Mucosa of descending colon (tissue), 3 donors: ENCODE measurements around the gene CLEC1B. TPM values are rescaled to one million over a fixed set of nuclear protein-coding genes. Genes with fewer than 3 reads are reported as not detected.
"Not testable (repeated sequence)": the region's sequence is repeated elsewhere in the genome, so short reads cannot be mapped to it uniquely, and the experiment has no call there.

Source experiments
- ATAC-seq: fragments of 200-7000 bp; cut with Tn5 transposase; one replicate; pipeline ENCODE4 v1.9.1; 2020; ENCODE audit warnings: mild to moderate bottlenecking, moderate library complexity
- DNase-seq, 3 donors: peaks; one replicate each; pipeline ENCODE4 v3.0.0-alpha.2; 2020
- H3K36me3 ChIP-seq: fragments of 200-600 bp; one replicate; pipeline ENCODE4 v1.8.0; 2021; ENCODE audit warnings: low read depth, mild to moderate bottlenecking
- H3K4me1 ChIP-seq: fragments of 200-600 bp; one replicate; pipeline ENCODE4 v1.8.0; 2021; ENCODE audit warnings: low read depth, mild to moderate bottlenecking
- H3K4me3 ChIP-seq: fragments of 200-600 bp; one replicate; pipeline ENCODE4 v1.8.0; 2021; ENCODE audit warnings: mild to moderate bottlenecking
- H3K9me3 ChIP-seq: fragments of 200-600 bp; one replicate; pipeline ENCODE4 v1.8.0; 2021; ENCODE audit warnings: mild to moderate bottlenecking
- intact Hi-C, 2 donors: fragments of 100-400 bp; cut with DNase I in 1 of 2; cut with micrococcal nuclease in 1 of 2; formaldehyde crosslinking; loops; one replicate each; pipeline versions ENCODE4 v1.11.0 to v1.11.1; 2022; cut with DNase I, micrococcal nuclease
- total RNA-seq, 3 donors: library from RNA; stranded (reverse); fragmentation: NEBNext Ultra II Directional in 2 of 3; extraction: Animal tissue kit (Norgen Biotek cat#: 25700) in 2 of 3; gene quantifications; one replicate each; pipeline versions ENCODE4 v1.2.1 to v1.2.4, GENCODE V29; 2021 to 2023
- TF ChIP-seq, protein P1 (sequence below): fragments of 200-600 bp; IDR thresholded peaks from one replicate; pipeline ENCODE4 v1.8.0; 2022; ENCODE audit warnings: antibody characterized with exemption, mild to moderate bottlenecking
- donor health status: DM: no; HTN: no; CAD: no; lungs with moderate emphysema.
- donor health status: DM: no; HTN: no; CAD: no.
- donor health status: DM: no; HTN: yes; CAD: no.

Gene CLEC1B
- total RNA-seq, 3 donors from 2014 or later = not detected

DNA sequence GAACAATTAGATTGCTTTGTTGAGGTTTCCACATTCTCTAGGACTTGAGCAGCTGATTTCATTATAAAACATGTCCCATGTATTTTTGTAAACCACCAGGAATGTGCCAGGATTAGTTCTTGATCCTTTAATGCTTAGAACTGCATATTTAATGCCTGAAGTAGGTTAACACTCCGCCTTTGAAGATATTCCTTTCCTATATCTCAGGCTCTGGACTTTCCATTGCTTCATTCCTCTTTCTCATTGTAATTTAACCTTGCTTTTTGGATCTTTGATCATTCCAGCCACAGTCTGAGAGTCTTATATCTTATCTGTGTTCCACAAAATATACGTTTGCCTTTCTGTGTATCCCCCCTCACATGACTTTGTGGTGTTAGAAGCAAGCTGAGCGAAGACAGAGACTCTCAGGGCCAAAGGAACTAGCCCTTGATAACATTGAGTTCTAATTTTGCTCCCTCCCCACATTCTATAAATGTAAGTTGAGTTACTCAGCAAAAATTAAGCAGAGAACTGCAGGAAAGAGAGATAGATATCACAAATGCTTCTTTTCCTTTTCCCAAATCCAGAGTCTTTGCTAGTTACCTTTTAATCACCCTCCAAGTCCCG, 2.4 kb upstream of the CLEC1B start:
- intact Hi-C loops = no loop called here

DNA sequence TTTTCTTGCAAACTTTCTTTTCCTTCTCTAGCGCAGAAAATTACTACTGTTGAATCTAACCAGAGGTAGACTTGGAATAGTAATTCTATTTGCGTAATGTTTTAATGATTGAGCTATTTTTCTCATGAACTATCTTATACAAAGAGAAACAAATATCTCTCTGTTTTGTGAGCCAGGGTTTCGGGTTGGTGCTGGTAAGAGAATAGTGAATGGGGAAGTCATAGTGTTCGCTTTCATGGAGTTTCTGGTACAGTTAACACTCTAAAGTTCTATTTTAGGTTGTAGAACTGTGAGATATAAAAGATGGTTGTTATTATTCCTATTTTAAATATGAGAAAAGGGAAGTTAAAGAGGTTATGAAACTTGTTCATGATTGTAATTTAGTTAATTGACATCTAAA, 6.6 kb downstream of the CLEC1B start:
- Histone ChIP-seq H3K9me3 (no peaks in the 10 kb centered on the region), H3K4me3 (no peak overlapping the region), H3K36me3 (no peaks in the 10 kb centered on the region), H3K4me1 (no peaks in the 10 kb centered on the region)
- DNase-seq (no peak), ATAC-seq (no peak)
- TF ChIP-seq, protein P1, sequence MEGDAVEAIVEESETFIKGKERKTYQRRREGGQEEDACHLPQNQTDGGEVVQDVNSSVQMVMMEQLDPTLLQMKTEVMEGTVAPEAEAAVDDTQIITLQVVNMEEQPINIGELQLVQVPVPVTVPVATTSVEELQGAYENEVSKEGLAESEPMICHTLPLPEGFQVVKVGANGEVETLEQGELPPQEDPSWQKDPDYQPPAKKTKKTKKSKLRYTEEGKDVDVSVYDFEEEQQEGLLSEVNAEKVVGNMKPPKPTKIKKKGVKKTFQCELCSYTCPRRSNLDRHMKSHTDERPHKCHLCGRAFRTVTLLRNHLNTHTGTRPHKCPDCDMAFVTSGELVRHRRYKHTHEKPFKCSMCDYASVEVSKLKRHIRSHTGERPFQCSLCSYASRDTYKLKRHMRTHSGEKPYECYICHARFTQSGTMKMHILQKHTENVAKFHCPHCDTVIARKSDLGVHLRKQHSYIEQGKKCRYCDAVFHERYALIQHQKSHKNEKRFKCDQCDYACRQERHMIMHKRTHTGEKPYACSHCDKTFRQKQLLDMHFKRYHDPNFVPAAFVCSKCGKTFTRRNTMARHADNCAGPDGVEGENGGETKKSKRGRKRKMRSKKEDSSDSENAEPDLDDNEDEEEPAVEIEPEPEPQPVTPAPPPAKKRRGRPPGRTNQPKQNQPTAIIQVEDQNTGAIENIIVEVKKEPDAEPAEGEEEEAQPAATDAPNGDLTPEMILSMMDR = no peak
- intact Hi-C loops = no loop called here

More for the DNA sequence above, 2.4 kb upstream of the CLEC1B start:
- Histone ChIP-seq H3K4me3 (no peak overlapping the region), H3K4me1 (no peaks in the 10 kb centered on the region), H3K36me3 (no peaks in the 10 kb centered on the region), H3K9me3 (no peaks in the 10 kb centered on the region)
- ATAC-seq = no peak
- DNase-seq = no peak
- TF ChIP-seq, protein P1 = no peak

DNA sequence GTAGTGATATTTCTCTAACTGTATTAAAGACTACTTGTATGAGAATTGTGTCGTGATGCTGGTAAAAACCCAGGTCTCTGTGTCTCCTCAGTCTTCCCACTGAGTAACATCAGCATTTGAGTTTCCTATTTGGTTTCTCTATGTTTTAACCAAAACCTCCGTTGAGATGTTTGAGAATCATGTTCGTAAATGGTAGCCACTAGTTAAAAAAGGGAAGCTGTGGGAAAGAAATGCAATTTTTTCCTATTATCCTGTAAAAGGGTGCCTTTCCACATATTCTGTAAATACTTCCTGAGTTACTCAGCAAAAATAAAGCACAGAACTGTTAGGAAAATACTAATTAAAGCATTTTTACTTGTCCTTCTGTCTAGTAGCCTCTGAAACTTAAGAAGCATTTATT, 7.0 kb downstream of the CLEC1B start:
- DNase-seq (no peak), ATAC-seq (no peak)
- TF ChIP-seq, protein P1 = no peak
- Histone ChIP-seq H3K36me3 (no peaks in the 10 kb centered on the region), H3K4me1 (no peaks in the 10 kb centered on the region), H3K4me3 (no peak overlapping the region), H3K9me3 (no peaks in the 10 kb centered on the region)
- intact Hi-C loops = no loop called here

DNA sequence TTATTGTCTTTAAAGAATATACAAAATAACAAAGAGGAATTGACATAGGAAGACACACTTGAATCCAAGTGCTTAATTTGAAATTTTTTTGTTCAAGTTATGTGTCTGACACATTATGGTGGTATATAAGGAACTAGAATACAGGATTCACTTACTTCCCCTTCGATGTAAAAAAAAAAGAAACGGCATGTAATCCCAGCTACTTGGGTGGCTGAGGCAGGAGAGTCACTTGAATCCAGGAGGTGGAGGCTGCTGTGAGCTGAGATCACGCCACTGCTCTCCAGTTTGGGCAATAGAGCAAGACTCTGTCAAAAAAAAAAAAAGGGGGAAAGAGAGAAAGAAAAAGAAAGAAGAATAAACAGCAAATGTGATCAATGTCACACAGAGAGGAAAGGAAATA, 18.8 kb downstream of the CLEC1B start:
- Histone ChIP-seq H3K9me3 (no peaks in the 10 kb centered on the region), H3K4me1 (no peaks in the 10 kb centered on the region), H3K36me3 (no peaks in the 10 kb centered on the region), H3K4me3 (no peak overlapping the region)
- TF ChIP-seq, protein P1 = no peak
- no peak for DNase-seq
- no peak for ATAC-seq
- intact Hi-C loops = no loop called here

DNA sequence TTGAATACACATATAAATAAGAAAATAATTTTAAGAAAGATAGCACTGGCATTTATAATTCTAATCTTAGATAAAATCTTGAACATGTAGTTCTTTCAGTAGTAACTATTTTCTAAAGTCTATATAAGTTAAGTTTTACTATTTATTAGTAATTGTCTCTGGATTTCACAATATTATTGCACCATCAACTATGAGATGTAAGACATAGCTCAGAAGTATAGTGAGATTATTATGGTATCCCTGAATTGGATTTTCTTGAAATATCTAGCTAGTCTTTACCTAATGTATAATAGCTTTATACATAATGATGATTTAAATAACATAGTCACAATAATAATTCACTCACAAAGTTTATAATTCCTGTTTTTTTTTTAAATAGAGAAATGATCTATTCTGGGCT, 21.0 kb downstream of the CLEC1B start:
- H3K36me3 ChIP-seq = no peaks in the 10 kb centered on the region
- TF ChIP-seq, protein P1 = no peak
- no peak for ATAC-seq
- no peak for DNase-seq
- intact Hi-C loops = no loop called here
- no peak overlapping the region for H3K4me3 ChIP-seq
- no peaks in the 10 kb centered on the region for H3K9me3 ChIP-seq
- no peaks in the 10 kb centered on the region for H3K4me1 ChIP-seq

DNA sequence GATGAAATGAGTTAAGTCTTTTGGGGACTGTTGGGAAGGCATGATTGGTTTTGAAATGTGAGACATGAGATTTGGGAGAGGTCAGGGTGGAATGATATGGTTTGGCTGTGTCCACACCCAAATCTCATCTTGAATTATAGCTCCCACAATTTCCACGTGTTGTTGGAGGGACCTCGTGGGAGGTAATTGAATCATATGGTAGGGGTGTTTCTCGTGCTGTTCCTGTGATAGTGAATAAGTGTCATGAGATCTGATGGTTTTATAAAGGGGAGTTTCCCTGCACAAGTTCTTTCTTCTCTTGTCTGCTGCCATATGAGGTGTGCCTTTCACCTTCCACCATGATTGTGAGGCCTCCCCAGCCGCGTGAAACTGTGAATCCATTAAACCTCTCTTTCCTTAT, 22.3 kb downstream of the CLEC1B start:
- ATAC-seq, H3K36me3 ChIP-seq, DNase-seq, H3K4me1 ChIP-seq, H3K4me3 ChIP-seq, H3K9me3 ChIP-seq, intact Hi-C loops: not testable (repeated sequence)
